GM12874 (cell line): ENCODE data around the gene GPR173.

ENCODE experiments used
- TF ChIP-seq, protein P1 (sequence below): IDR thresholded peaks from 2 replicates; pipeline ENCODE4 v1.5.1; 2011; ENCODE audit warnings: low read depth, mild to moderate bottlenecking, control low read depth, low read length, moderate library complexity; ENCODE audit not compliant: insufficient read depth

GPR173 gene

GRCh38 chrX:53071604-53072417 is 23.2 kb downstream of the GPR173 start:
- TF ChIP-seq, protein P1, sequence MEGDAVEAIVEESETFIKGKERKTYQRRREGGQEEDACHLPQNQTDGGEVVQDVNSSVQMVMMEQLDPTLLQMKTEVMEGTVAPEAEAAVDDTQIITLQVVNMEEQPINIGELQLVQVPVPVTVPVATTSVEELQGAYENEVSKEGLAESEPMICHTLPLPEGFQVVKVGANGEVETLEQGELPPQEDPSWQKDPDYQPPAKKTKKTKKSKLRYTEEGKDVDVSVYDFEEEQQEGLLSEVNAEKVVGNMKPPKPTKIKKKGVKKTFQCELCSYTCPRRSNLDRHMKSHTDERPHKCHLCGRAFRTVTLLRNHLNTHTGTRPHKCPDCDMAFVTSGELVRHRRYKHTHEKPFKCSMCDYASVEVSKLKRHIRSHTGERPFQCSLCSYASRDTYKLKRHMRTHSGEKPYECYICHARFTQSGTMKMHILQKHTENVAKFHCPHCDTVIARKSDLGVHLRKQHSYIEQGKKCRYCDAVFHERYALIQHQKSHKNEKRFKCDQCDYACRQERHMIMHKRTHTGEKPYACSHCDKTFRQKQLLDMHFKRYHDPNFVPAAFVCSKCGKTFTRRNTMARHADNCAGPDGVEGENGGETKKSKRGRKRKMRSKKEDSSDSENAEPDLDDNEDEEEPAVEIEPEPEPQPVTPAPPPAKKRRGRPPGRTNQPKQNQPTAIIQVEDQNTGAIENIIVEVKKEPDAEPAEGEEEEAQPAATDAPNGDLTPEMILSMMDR = peak; percentile 58

DNA sequence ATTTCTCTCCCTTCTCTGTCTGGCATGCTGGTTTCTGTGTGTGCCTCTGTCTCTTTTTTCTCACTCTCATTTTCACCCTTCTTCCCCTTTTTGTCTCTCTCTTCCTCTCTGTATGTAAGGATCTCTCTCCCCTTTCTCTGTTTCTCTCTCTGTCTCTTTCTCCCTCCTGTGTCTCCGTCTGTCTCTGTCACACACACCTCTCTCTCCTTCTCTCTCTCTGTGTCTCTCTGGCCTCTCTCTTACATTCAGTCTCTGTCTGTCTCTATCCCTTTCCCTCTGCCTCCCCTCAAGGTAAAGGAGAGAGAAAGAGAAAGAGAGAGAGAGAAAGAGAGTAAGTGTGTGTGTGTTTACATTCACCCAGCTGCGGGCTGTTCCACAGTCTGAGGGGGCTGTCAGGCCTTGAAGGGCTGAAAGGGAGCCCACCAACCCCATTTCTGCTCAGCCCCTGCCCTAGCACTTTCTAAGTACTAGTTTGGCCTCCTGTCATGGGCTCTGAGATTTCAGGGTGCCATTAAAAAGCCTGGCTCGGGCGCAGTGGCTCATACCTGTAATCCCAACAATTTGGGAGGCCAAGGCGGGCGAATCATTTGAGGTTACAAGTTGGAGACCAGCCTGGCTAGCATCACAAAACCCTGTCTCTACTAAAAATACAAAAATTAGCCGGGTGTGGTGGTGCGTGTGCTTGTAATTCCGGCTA is 24.0 kb downstream of the GPR173 start:
- TF ChIP-seq, protein P1 = no peak

DNA sequence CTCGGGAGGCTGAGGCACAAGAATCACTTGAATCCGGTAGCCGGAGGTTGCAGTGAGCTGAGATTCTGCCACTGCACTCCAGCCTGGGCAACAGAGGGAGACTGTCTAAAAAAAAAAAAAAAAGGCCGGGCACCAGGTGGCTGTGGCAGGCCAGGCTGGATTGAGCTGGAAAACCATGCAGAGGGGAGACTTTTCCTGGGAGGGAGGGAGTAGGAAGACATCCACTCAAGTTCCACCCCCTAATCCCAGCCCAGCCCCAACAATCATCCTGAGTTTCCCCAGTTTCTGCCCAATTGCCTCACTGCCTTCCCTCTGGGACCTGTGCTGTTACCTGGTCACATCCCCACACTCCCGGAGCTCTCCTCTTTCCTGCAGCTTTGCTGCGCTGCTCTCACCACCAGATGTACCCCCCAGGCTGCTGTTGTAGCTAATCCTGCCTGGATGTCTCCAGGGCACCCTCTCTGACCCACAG is 24.6 kb downstream of the GPR173 start:
- TF ChIP-seq, protein P1 = no peak

- TF ChIP-seq, protein P1 = no peak
Observed at GRCh38 chrX:53075011-53075410, 26.4 kb downstream of the GPR173 start.

DNA sequence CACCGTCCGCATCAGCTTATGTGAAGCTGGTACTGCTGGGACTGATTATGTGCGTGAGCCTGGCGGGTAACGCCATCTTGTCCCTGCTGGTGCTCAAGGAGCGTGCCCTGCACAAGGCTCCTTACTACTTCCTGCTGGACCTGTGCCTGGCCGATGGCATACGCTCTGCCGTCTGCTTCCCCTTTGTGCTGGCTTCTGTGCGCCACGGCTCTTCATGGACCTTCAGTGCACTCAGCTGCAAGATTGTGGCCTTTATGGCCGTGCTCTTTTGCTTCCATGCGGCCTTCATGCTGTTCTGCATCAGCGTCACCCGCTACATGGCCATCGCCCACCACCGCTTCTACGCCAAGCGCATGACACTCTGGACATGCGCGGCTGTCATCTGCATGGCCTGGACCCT is 28.1 kb downstream of the GPR173 start:
- TF ChIP-seq, protein P1 = no peak

DNA sequence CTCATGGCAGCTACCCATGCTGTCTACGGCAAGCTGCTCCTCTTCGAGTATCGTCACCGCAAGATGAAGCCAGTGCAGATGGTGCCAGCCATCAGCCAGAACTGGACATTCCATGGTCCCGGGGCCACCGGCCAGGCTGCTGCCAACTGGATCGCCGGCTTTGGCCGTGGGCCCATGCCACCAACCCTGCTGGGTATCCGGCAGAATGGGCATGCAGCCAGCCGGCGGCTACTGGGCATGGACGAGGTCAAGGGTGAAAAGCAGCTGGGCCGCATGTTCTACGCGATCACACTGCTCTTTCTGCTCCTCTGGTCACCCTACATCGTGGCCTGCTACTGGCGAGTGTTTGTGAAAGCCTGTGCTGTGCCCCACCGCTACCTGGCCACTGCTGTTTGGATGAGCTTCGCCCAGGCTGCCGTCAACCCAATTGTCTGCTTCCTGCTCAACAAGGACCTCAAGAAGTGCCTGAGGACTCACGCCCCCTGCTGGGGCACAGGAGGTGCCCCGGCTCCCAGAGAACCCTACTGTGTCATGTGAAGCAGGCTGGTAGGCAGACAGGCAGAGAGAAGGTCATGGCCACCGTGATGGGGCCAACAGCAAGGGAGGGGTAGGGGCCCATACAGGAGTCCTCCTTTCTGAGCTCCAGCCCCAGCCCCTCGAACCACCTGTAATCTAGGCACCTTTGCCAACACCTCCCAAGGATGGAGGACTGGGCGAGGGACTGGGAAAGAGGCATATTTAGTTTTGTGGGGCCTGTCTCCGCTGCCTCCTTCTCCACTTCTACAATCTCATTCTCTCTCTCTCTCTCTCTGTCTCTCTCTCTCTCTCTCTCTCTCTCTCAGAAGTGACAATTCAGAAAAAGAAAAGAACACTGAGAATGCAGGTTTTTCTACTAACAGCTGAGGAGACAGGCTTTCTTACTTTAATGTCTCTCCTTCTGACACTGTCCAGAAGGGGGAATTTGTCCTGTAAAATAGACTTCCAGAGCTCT is 28.9 kb downstream of the GPR173 start:
- TF ChIP-seq, protein P1 = peak; percentile 39
